H9 (cell line): ENCODE data around the gene XRN1. TPM values are rescaled to one million over a fixed set of nuclear protein-coding genes. Genes with fewer than 3 reads are reported as not detected.

Experiments used
- DNase-seq: peaks from one replicate; pipeline ENCODE4 v3.0.0-alpha.2; 2017
- H2AFZ ChIP-seq: one replicate; pipeline ENCODE4 v1.6.1; 2013; ENCODE audit warnings: mild to moderate bottlenecking, low read length, control low read depth, moderate library complexity
- H2AK5ac ChIP-seq: 2 replicates; pipeline ENCODE4 v1.6.1; 2013; ENCODE audit warnings: low read length, control low read depth, mixed read lengths; ENCODE audit not compliant: insufficient read length
- H2BK120ac ChIP-seq: one replicate; pipeline ENCODE4 v1.6.1; 2013; ENCODE audit warnings: low read depth, mild to moderate bottlenecking, low read length, control low read depth, inconsistent platforms; ENCODE audit not compliant: poor library complexity, severe bottlenecking
- H2BK12ac ChIP-seq: 2 replicates; pipeline ENCODE4 v1.6.1; 2013; ENCODE audit warnings: low read length, control low read depth, mixed read lengths, low read depth; ENCODE audit not compliant: insufficient read length
- H2BK15ac ChIP-seq: 2 replicates; pipeline ENCODE4 v1.6.1; 2013; ENCODE audit warnings: low read depth, low read length, control low read depth
- H2BK20ac ChIP-seq: one replicate; pipeline ENCODE4 v1.6.1; 2013; ENCODE audit warnings: low read depth, mild to moderate bottlenecking, low read length, control low read depth, inconsistent platforms; ENCODE audit not compliant: poor library complexity, severe bottlenecking
- H2BK5ac ChIP-seq: 2 replicates; pipeline ENCODE4 v1.6.1; 2013; ENCODE audit warnings: low read length, control low read depth, mixed read lengths; ENCODE audit not compliant: insufficient read length
- H3K14ac ChIP-seq: 2 replicates; pipeline ENCODE4 v1.6.1; 2013; ENCODE audit warnings: low read length, control low read depth; ENCODE audit not compliant: insufficient read depth
- H3K18ac ChIP-seq: 2 replicates; pipeline ENCODE4 v1.6.1; 2013; ENCODE audit warnings: low read depth, mild to moderate bottlenecking, mixed read lengths, low read length, control low read depth; ENCODE audit not compliant: insufficient read length
- H3K23ac ChIP-seq: 2 replicates; pipeline ENCODE4 v1.6.1; 2013; ENCODE audit warnings: low read length, control low read depth, mixed read lengths, low read depth; ENCODE audit not compliant: insufficient read length
- H3K23me2 ChIP-seq: 2 replicates; pipeline ENCODE4 v1.6.1; 2013; ENCODE audit warnings: low read depth, mild to moderate bottlenecking, mixed read lengths, low read length, control low read depth; ENCODE audit not compliant: insufficient read length, poor library complexity, severe bottlenecking
- H3K27ac ChIP-seq: 2 replicates; pipeline ENCODE4 v1.5.1; 2013; ENCODE audit warnings: low read length, control low read depth, mixed read lengths, low read depth; ENCODE audit not compliant: insufficient read length
- H3K27me3 ChIP-seq: 2 replicates; pipeline ENCODE4 v1.6.1; 2013; ENCODE audit warnings: low read length, control low read depth, inconsistent platforms; ENCODE audit not compliant: insufficient read depth
- H3K4ac ChIP-seq: 2 replicates; pipeline ENCODE4 v1.6.1; 2013; ENCODE audit warnings: low read depth, mild to moderate bottlenecking, control low read depth, inconsistent platforms, low read length, moderate library complexity
- H3K4me1 ChIP-seq: 2 replicates; pipeline ENCODE4 v1.6.1; 2013; ENCODE audit warnings: low read length, control low read depth, inconsistent platforms; ENCODE audit not compliant: insufficient read depth
- H3K4me2 ChIP-seq: 2 replicates; pipeline ENCODE4 v1.6.1; 2013; ENCODE audit warnings: low read length, control low read depth, mixed read lengths; ENCODE audit not compliant: insufficient read length, insufficient read depth
- H3K56ac ChIP-seq: 2 replicates; pipeline ENCODE4 v1.6.1; 2013; ENCODE audit warnings: low read depth, mild to moderate bottlenecking, mixed read lengths, low read length, control low read depth; ENCODE audit not compliant: insufficient read length
- H3K79me1 ChIP-seq: 2 replicates; pipeline ENCODE4 v1.6.1; 2013; ENCODE audit warnings: low read depth, mild to moderate bottlenecking, moderate library complexity, low read length, control low read depth, inconsistent platforms; ENCODE audit not compliant: insufficient read depth, poor library complexity, severe bottlenecking
- H3K79me2 ChIP-seq: 2 replicates; pipeline ENCODE4 v1.6.1; 2013; ENCODE audit warnings: low read length, control low read depth, inconsistent platforms; ENCODE audit not compliant: insufficient read depth
- H3K9ac ChIP-seq: 2 replicates; pipeline ENCODE4 v1.6.1; 2013; ENCODE audit warnings: low read length, control low read depth, mixed read lengths; ENCODE audit not compliant: insufficient read length; ENCODE audit errors: extremely low read depth
- H3K9me3 ChIP-seq: one replicate; pipeline ENCODE4 v1.6.1; 2013; ENCODE audit warnings: low read depth, low read length, inconsistent platforms; ENCODE audit not compliant: control insufficient read depth
- H3T11ph ChIP-seq: one replicate; pipeline ENCODE4 v1.6.1; 2013; ENCODE audit warnings: mild to moderate bottlenecking, low read length, control low read depth, inconsistent platforms
- H4K20me1 ChIP-seq: one replicate; pipeline ENCODE4 v1.6.1; 2013; ENCODE audit not compliant: control insufficient read depth, insufficient read length, insufficient read depth
- H4K5ac ChIP-seq: 2 replicates; pipeline ENCODE4 v1.6.1; 2013; ENCODE audit warnings: low read depth, mild to moderate bottlenecking, mixed read lengths, low read length, control low read depth; ENCODE audit not compliant: insufficient read length
- H4K8ac ChIP-seq: replicated peaks from 2 replicates; pipeline ENCODE4 v1.6.1; 2013; ENCODE audit warnings: low read length, control low read depth, mixed read lengths, low read depth; ENCODE audit not compliant: insufficient read length
- H4K91ac ChIP-seq: 2 replicates; pipeline ENCODE4 v1.6.1; 2013; ENCODE audit warnings: low read depth, mild to moderate bottlenecking, moderate library complexity, mixed read lengths, low read length, control low read depth; ENCODE audit not compliant: insufficient read length
- H3K27ac Mint-ChIP-seq, 3 experiments: 2 replicates in 2 of 3; 3 replicates in 1 of 3; pipeline ENCODE4 v1.8.0; 2020 to 2021; ENCODE audit warnings: mixed read lengths in 3 of 3, mild to moderate bottlenecking in 1 of 3, moderate library complexity in 1 of 3
- H3K27me3 Mint-ChIP-seq: 2 replicates; pipeline ENCODE4 v1.8.0; 2021; ENCODE audit warnings: low read depth, mild to moderate bottlenecking, moderate library complexity, mixed read lengths
- H3K36me3 Mint-ChIP-seq, 3 experiments: 2 replicates in 2 of 3; 3 replicates in 1 of 3; pipeline ENCODE4 v1.8.0; 2020 to 2021; ENCODE audit warnings: low read depth in 3 of 3, mixed read lengths in 3 of 3; ENCODE audit not compliant: insufficient read depth in 1 of 3
- H3K4me1 Mint-ChIP-seq, 2 experiments: 2 replicates each; pipeline ENCODE4 v1.8.0; 2020; ENCODE audit warnings: mixed read lengths in 2 of 2
- H3K4me3 Mint-ChIP-seq, 2 experiments: 2 replicates in 1 of 2; 3 replicates in 1 of 2; pipeline ENCODE4 v1.8.0; 2020 to 2021; ENCODE audit warnings: mild to moderate bottlenecking in 2 of 2, mixed read lengths in 2 of 2, moderate library complexity in 1 of 2
- H3K9me3 Mint-ChIP-seq, 2 experiments: 2 replicates in 1 of 2; 3 replicates in 1 of 2; pipeline ENCODE4 v1.8.0; 2020; ENCODE audit warnings: mild to moderate bottlenecking in 2 of 2, mixed read lengths in 2 of 2, moderate library complexity in 1 of 2
- CTCF ChIP-seq: fragments of 200-600 bp; sonication (generic); conservative IDR thresholded peaks from 3 replicates; pipeline ENCODE4 v1.8.0; 2021; ENCODE audit warnings: antibody characterized with exemption, mild to moderate bottlenecking
- WGBS: extraction: QIAGEN DNeasy Blood & Tissue Kit; methylation state at CpG from one replicate; pipeline ENCODE4 v1.1.7; 2013; ENCODE audit warnings: missing lambda C conversion rate, low lambda C conversion rate, mixed read lengths; ENCODE audit not compliant: insufficient read length; ENCODE audit errors: extremely low coverage; 5-methylcytosine and 5-hydroxymethylcytosine counted together
- total RNA-seq: library from RNA; stranded (reverse); gene quantifications from 2 replicates; pipeline ENCODE4 v1.2.1, GENCODE V29; 2021

The XRN1 gene
- total RNA-seq, 1 experiment from 2014 or later: 15.0 TPM

- Histone ChIP-seq H2BK5ac (no peak overlapping the region), H2BK120ac (no peak overlapping the region), H3K56ac (no peak overlapping the region), H3K4ac (no peak overlapping the region), H3K23ac (no peak overlapping the region), H2BK15ac (no peak overlapping the region), H3K79me1 (no peaks in the 10 kb centered on the region), H3K14ac (no peak overlapping the region), H3K23me2 (no peaks in the 10 kb centered on the region), H3K4me1 (no peaks in the 10 kb centered on the region), H2AFZ (no peak overlapping the region), H3K27me3 (no peaks in the 10 kb centered on the region), H3T11ph (no peak overlapping the region), H4K5ac (no peak overlapping the region), H4K20me1 (no peaks in the 10 kb centered on the region), H3K79me2 (no peaks in the 10 kb centered on the region), H3K4me2 (no peak overlapping the region), H2BK12ac (no peak overlapping the region), H4K8ac (no peak overlapping the region), H3K9me3 (no peaks in the 10 kb centered on the region), H3K27ac (no peak overlapping the region), H3K9ac (no peak overlapping the region), H3K18ac (no peak overlapping the region), H2BK20ac (no peak overlapping the region), H4K91ac (no peak overlapping the region), H2AK5ac (no peak overlapping the region)
- Mint-ChIP-seq H3K4me3 (no peak overlapping the region), H3K4me1 (no peaks in the 10 kb centered on the region), H3K27ac (no peak overlapping the region), H3K27me3 (no peaks in the 10 kb centered on the region), H3K36me3 (peaks cover 1 to 14% (median 7%) of the 10 kb centered on the region in 3 experiments; a peak in 5 of 7 replicates), H3K9me3 (no peaks in the 10 kb centered on the region; a peak in 1 of 5 replicates)
- DNase-seq: no peak
- TF ChIP-seq CTCF: no peak
- WGBS: no CpG with 5 or more reads among the region's 1 CpG
These were observed 99.4 kb downstream of the XRN1 start for GRCh38 chr3:142348460-142348859.
